HepG2 (cell line): ENCODE measurements around the gene CDNF. TPM values are rescaled to one million over a fixed set of nuclear protein-coding genes. Genes with fewer than 3 reads are reported as not detected.

Source experiments
- CSRNP2 ChIP-seq: sonication (generic); formaldehyde crosslinking; conservative IDR thresholded peaks from 2 replicates; pipeline ENCODE4 v1.8.0; 2022; ENCODE audit warnings: low read depth, missing genetic modification reagents
- DBP ChIP-seq: sonication (generic); formaldehyde crosslinking; IDR thresholded peaks from 2 replicates; pipeline ENCODE4 v1.4.0; 2020; ENCODE audit warnings: missing genetic modification reagents; ENCODE audit errors: not compliant biosample characterization
- FOXP1 ChIP-seq, 2 experiments: fragments of 450-650 bp in 1 of 2; IDR thresholded peaks; 2 replicates each; pipeline ENCODE4 v1.6.1; 2017 to 2018; ENCODE audit warnings: antibody characterized with exemption in 1 of 2
- NFAT5 ChIP-seq: sonication (generic); formaldehyde crosslinking; IDR thresholded peaks from 2 replicates; pipeline ENCODE4 v1.4.0; 2020; ENCODE audit warnings: missing genetic modification reagents
- REL ChIP-seq: sonication (generic); formaldehyde crosslinking; conservative IDR thresholded peaks from 2 replicates; pipeline ENCODE4 v1.8.0; 2022; ENCODE audit warnings: mild to moderate bottlenecking, missing genetic modification reagents, moderate library complexity
- SRSF9 ChIP-seq: fragments of 200-400 bp; formaldehyde crosslinking; IDR thresholded peaks from 2 replicates; pipeline ENCODE4 v1.6.1; 2018; ENCODE audit warnings: borderline replicate concordance, mild to moderate bottlenecking, low read depth, low read length; ENCODE audit not compliant: insufficient read depth, poor library complexity, severe bottlenecking
- ZFP36 ChIP-seq: fragments of 150-350 bp; IDR thresholded peaks from 2 replicates; pipeline ENCODE4 v1.6.1; 2018; ENCODE audit warnings: borderline replicate concordance, low read length, low read depth; ENCODE audit not compliant: partially characterized antibody
- ZHX2 ChIP-seq, 2 experiments: sonication (generic) in 1 of 2; formaldehyde crosslinking in 1 of 2; IDR thresholded peaks; 2 replicates each; pipeline versions ENCODE4 v1.6.1 to v1.9.0; 2014 to 2022; ENCODE audit warnings: antibody characterized with exemption in 1 of 2, borderline replicate concordance in 1 of 2, inconsistent platforms in 1 of 2, low read depth in 1 of 2, missing genetic modification reagents in 1 of 2
- ZNF557 ChIP-seq: sonication (generic); formaldehyde crosslinking; IDR thresholded peaks from 2 replicates; pipeline ENCODE4 v1.4.0; 2020; ENCODE audit warnings: missing genetic modification reagents
- ZNF562 ChIP-seq: sonication (generic); formaldehyde crosslinking; IDR thresholded peaks from 2 replicates; pipeline ENCODE4 v1.8.0; 2022; ENCODE audit warnings: missing genetic modification reagents, borderline replicate concordance
- ZNF740 ChIP-seq: sonication (generic); formaldehyde crosslinking; IDR thresholded peaks from 2 replicates; pipeline ENCODE4 v1.4.0; 2020; ENCODE audit warnings: missing genetic modification reagents
- ZNF775 ChIP-seq: sonication (generic); formaldehyde crosslinking; IDR thresholded peaks from 2 replicates; pipeline ENCODE4 v1.4.0; 2020; ENCODE audit warnings: missing genetic modification reagents, mild to moderate bottlenecking, moderate library complexity, borderline replicate concordance
- polyA plus RNA-seq, 8 experiments: library from polyadenylated mRNA; depleted of rRNA in 3 of 8; stranded (reverse) in 7 of 8; unstranded in 1 of 8; fragments of >200 nt; fragmentation: Illumina TruSeq in 4 of 8; extraction: Trizol in 4 of 8; gene quantifications; 2 replicates each; pipeline versions ENCODE4 v1.2.1 to v1.2.3, GENCODE V29; 2011 to 2016; ENCODE audit warnings: low read depth in 4 of 8, missing spikeins in 1 of 8, mixed read lengths in 1 of 8; ENCODE audit not compliant: insufficient read depth in 1 of 8
- total RNA-seq, 5 experiments: library from RNA; depleted of rRNA; stranded (reverse); fragments of >200 nt; fragmentation: Illumina TruSeq; extraction: Trizol; gene quantifications; 2 replicates each; pipeline ENCODE4 v1.2.3, GENCODE V29; 2016; ENCODE audit warnings: low read depth in 1 of 5

CDNF gene
- total and polyA plus RNA-seq, 2 of the 13 experiments (the other 11 are each of a cell fraction or from before 2014, with no cell fraction given), result 0.29 to 0.33 TPM

GRCh38 chr10:14837757-14838581 is at the start of gene CDNF, which contains the start of the genes HSPA14 and MSANTD7 (continued):
- TF ChIP-seq ZNF562 (CRISPR knock-in tag) (no peak), ZHX2 (IDR thresholded peaks at IDR 0.05; ENCODE audit: low read depth) (peak; percentile 26; the same call in 1 of the 2 replicates), ZHX2 (CRISPR knock-in tag; IDR thresholded peaks at IDR 0.05; ENCODE audit: borderline replicate concordance) (no peak), NFAT5 (CRISPR knock-in tag) (no peak; the same call in 1 of the 2 replicates), REL (CRISPR knock-in tag) (peak; percentile 76; the same call in 1 of the 2 replicates), ZNF740 (CRISPR knock-in tag) (no peak), DBP (CRISPR knock-in tag) (no peak), ZNF775 (CRISPR knock-in tag) (no peak), ZNF557 (CRISPR knock-in tag) (no peak), CSRNP2 (CRISPR knock-in tag) (0 out of 2 replicates have a peak, but pooled peaks have one; percentile 40), SRSF9 (no peak), FOXP1 (IDR thresholded peaks at IDR 0.05) (0 out of 2 replicates have a peak, but pooled peaks have one; percentile 45), FOXP1 (CRISPR knock-in tag; IDR thresholded peaks at IDR 0.05) (no peak), ZFP36 (no peak)
